ENCODE data around the gene LCN10.

Gene LCN10

DNA sequence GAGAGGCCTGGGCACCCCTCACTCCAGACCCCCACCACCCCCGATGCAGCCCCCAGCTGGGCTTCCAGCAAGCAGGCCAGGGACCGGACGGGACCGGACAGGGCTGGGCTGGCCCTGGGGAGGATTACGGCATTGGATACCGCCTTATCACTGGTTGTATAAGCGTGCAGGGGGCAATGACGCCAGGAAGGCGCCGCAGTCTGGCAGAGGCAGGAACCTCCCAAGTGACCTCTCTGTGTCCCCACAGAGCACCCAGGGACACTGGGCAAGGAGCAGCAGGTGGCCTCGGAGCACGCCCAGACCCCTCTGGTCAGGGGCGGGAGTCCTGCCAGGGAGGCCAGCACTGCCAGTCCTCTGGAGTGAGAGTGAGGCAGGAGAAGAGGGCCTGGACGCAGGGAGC lies 22.3 kb upstream of the LCN10 start:
- no peaks in the 10 kb centered on the region for H3K36me3 ChIP-seq (ENCODE audit: control insufficient read depth, insufficient read depth, low read length)
- TF ChIP-seq, protein P1, sequence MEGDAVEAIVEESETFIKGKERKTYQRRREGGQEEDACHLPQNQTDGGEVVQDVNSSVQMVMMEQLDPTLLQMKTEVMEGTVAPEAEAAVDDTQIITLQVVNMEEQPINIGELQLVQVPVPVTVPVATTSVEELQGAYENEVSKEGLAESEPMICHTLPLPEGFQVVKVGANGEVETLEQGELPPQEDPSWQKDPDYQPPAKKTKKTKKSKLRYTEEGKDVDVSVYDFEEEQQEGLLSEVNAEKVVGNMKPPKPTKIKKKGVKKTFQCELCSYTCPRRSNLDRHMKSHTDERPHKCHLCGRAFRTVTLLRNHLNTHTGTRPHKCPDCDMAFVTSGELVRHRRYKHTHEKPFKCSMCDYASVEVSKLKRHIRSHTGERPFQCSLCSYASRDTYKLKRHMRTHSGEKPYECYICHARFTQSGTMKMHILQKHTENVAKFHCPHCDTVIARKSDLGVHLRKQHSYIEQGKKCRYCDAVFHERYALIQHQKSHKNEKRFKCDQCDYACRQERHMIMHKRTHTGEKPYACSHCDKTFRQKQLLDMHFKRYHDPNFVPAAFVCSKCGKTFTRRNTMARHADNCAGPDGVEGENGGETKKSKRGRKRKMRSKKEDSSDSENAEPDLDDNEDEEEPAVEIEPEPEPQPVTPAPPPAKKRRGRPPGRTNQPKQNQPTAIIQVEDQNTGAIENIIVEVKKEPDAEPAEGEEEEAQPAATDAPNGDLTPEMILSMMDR (IDR thresholded peaks at IDR 0.05; ENCODE audit: insufficient read depth, low read length, poor library complexity, severe bottlenecking) = no peak
- H3K27me3 ChIP-seq (replicated peaks; ENCODE audit: control insufficient read depth, insufficient read depth, low read length) = no peaks in the 10 kb centered on the region; the same call in 1 of the 2 replicates
- no peak overlapping the region for H3K4me3 ChIP-seq (replicated peaks; ENCODE audit: low read depth, low read length)
- DNase-seq (ENCODE audit: extremely low read depth, insufficient read length) = no peak

DNA sequence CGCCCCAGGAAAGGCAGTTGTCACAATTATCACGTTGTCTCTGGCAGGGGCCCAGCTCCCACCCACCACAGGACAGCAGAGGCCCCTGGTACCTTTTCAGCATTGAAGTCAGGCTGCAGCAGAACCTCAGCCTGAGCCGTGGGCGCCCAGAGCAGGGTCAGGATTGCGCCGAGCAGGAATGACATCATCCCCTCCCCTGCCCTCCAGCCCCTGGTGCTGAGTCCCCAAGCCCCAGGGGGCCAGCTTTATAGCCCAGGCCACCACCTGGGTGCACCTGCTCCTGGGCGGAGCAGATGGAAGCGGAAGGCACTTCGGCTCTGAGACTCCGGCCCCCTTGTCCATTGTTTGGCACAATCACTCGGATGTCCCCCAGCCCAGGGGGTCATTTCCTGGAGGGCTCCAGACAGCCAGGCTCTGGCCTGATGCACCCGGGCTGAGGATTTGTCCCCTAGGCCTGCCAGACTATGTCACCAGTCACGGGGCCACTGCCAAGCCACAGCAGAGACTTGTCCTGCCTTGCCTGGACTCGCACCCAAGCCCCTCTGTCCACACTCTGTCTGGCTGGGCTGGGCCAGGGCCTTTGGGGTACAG lies 21.7 kb upstream of the LCN10 start, which contains the start of gene LCN15:
Gene LCN15, minus strand, starts transcription at position 218 of the 591 bp plus-strand sequence. Its CDS starts 30 bp downstream, at position 188.
- Histone ChIP-seq H3K4me3 (replicated peaks; ENCODE audit: low read depth, low read length) (no peak within 1 kb of the TSS), H3K36me3 (ENCODE audit: control insufficient read depth, insufficient read depth, low read length) (no peaks in the 10 kb centered on the region), H3K27me3 (replicated peaks; ENCODE audit: control insufficient read depth, insufficient read depth, low read length) (no peaks in the 10 kb centered on the region; the same call in 1 of the 2 replicates)
- TF ChIP-seq, protein P1 (IDR thresholded peaks at IDR 0.05; ENCODE audit: insufficient read depth, low read length, poor library complexity, severe bottlenecking) = no peak
- no peak for DNase-seq (ENCODE audit: extremely low read depth, insufficient read length)

- TF ChIP-seq, protein P1 (IDR thresholded peaks at IDR 0.05; ENCODE audit: insufficient read depth, low read length, poor library complexity, severe bottlenecking) = no peak
- no peak for DNase-seq (ENCODE audit: extremely low read depth, insufficient read length)
- no peak overlapping the region for H3K4me3 ChIP-seq (replicated peaks; ENCODE audit: low read depth, low read length)
- no peaks in the 10 kb centered on the region; the same call in 1 of the 2 replicates for H3K27me3 ChIP-seq (replicated peaks; ENCODE audit: control insufficient read depth, insufficient read depth, low read length)
- no peaks in the 10 kb centered on the region for H3K36me3 ChIP-seq (ENCODE audit: control insufficient read depth, insufficient read depth, low read length)
Observed at GRCh38 chr9:136763649-136764035, 20.9 kb upstream of the LCN10 start.

GRCh38 chr9:136762915-136763648 lies 20.3 kb upstream of the LCN10 start:
- H3K36me3 ChIP-seq (ENCODE audit: control insufficient read depth, insufficient read depth, low read length) = no peaks in the 10 kb centered on the region
- no peaks in the 10 kb centered on the region; the same call in 1 of the 2 replicates for H3K27me3 ChIP-seq (replicated peaks; ENCODE audit: control insufficient read depth, insufficient read depth, low read length)
- TF ChIP-seq, protein P1 (IDR thresholded peaks at IDR 0.05; ENCODE audit: insufficient read depth, low read length, poor library complexity, severe bottlenecking) = no peak
- no peak for DNase-seq (ENCODE audit: extremely low read depth, insufficient read length)
- no peak overlapping the region for H3K4me3 ChIP-seq (replicated peaks; ENCODE audit: low read depth, low read length)

GRCh38 chr9:136762221-136762691 lies 19.5 kb upstream of the LCN10 start:
- TF ChIP-seq, protein P1 (IDR thresholded peaks at IDR 0.05; ENCODE audit: insufficient read depth, low read length, poor library complexity, severe bottlenecking) = no peak
- no peak overlapping the region for H3K4me3 ChIP-seq (replicated peaks; ENCODE audit: low read depth, low read length)
- no peaks in the 10 kb centered on the region for H3K36me3 ChIP-seq (ENCODE audit: control insufficient read depth, insufficient read depth, low read length)
- DNase-seq (ENCODE audit: extremely low read depth, insufficient read length) = no peak
- H3K27me3 ChIP-seq (replicated peaks; ENCODE audit: control insufficient read depth, insufficient read depth, low read length) = no peaks in the 10 kb centered on the region
